Measurements from ENCODE around the gene KRTAP29-1. TPM values are rescaled to one million over a fixed set of nuclear protein-coding genes. Genes with fewer than 3 reads are reported as not detected.

Gene KRTAP29-1
- total and polyA plus RNA-seq, 12 donors: not detected

GRCh38 chr17:41333836-41334235 is 31.2 kb upstream of the KRTAP29-1 start:
- no peak overlapping the region for H3K4me3 ChIP-seq
- H3K27ac ChIP-seq: no peak overlapping the region
- intact Hi-C loops (cut with DNase I): no loop called here
- 88 to 92% methylated on average over 3 of the region's 3 CpGs for WGBS, 2 donors
- H3K9me3 ChIP-seq: no peaks in the 10 kb centered on the region
- no peak for TF ChIP-seq CTCF (IDR thresholded peaks at IDR 0.05)
- ATAC-seq (no peak), DNase-seq (no peak)
- no peaks in the 10 kb centered on the region for H3K36me3 ChIP-seq
- peaks cover 0 to 1% (median 0%) of the 10 kb centered on the region in 9 donors for H3K4me1 ChIP-seq
- peaks cover 0 to 40% (median 0%) of the 10 kb centered on the region in 7 donors for H3K27me3 ChIP-seq

- H3K9me3 ChIP-seq: no peaks in the 10 kb centered on the region
- no peak for TF ChIP-seq CTCF (IDR thresholded peaks at IDR 0.05)
- peaks cover 0 to 40% (median 0%) of the 10 kb centered on the region in 7 donors for H3K27me3 ChIP-seq
- no peak for DNase-seq
- no peaks in the 10 kb centered on the region for H3K36me3 ChIP-seq
- 94 to 96% methylated on average over 5 of the region's 5 CpGs for WGBS, 2 donors
- no peak overlapping the region for H3K27ac ChIP-seq
- no peak overlapping the region for H3K4me3 ChIP-seq
- H3K4me1 ChIP-seq: no peaks in the 10 kb centered on the region
- ATAC-seq: no peak
- intact Hi-C loops (cut with DNase I): no loop called here
Measured at GRCh38 chr17:41333098-41333497, 30.4 kb upstream of the KRTAP29-1 start.

GRCh38 chr17:41332239-41332638 is 29.6 kb upstream of the KRTAP29-1 start:
- Histone ChIP-seq H3K27me3 (peaks cover 0 to 38% (median 0%) of the 10 kb centered on the region in 7 donors), H3K9me3 (no peaks in the 10 kb centered on the region), H3K4me1 (no peaks in the 10 kb centered on the region), H3K27ac (no peak overlapping the region), H3K36me3 (no peaks in the 10 kb centered on the region), H3K4me3 (no peak overlapping the region)
- no peak for DNase-seq
- no peak for ATAC-seq
- intact Hi-C loops (cut with DNase I): no loop called here
- no peak for TF ChIP-seq CTCF (IDR thresholded peaks at IDR 0.05)
- 69 to 71% methylated on average over 2 of the region's 2 CpGs for WGBS, 2 donors

- 61 to 64% methylated on average over 7 of the region's 7 CpGs for WGBS, 2 donors
- peak in 1 of 8 donors; percentile 9 for ATAC-seq
- peaks cover 0 to 33% (median 0%) of the 10 kb centered on the region in 7 donors for H3K27me3 ChIP-seq
Measured at GRCh38 chr17:41331606-41332005, 29.0 kb upstream of the KRTAP29-1 start.

More at GRCh38 chr17:41331606-41332005, 29.0 kb upstream of the KRTAP29-1 start:
- intact Hi-C loops (cut with DNase I): no loop called here
- Histone ChIP-seq H3K4me3 (no peak overlapping the region), H3K36me3 (no peaks in the 10 kb centered on the region), H3K9me3 (no peaks in the 10 kb centered on the region), H3K4me1 (no peaks in the 10 kb centered on the region), H3K27ac (no peak overlapping the region)
- no peak for DNase-seq
- TF ChIP-seq CTCF (IDR thresholded peaks at IDR 0.05): no peak
